ENCODE data around the gene LYG2. TPM values are rescaled to one million over a fixed set of nuclear protein-coding genes. Genes with fewer than 3 reads are reported as not detected.
"Not testable (repeated sequence)": the region's sequence is repeated elsewhere in the genome, so short reads cannot be mapped to it uniquely, and the experiment has no call there.

LYG2 gene
- polyA plus RNA-seq, 4 donors = 0.10 TPM; not detected in 3

DNA sequence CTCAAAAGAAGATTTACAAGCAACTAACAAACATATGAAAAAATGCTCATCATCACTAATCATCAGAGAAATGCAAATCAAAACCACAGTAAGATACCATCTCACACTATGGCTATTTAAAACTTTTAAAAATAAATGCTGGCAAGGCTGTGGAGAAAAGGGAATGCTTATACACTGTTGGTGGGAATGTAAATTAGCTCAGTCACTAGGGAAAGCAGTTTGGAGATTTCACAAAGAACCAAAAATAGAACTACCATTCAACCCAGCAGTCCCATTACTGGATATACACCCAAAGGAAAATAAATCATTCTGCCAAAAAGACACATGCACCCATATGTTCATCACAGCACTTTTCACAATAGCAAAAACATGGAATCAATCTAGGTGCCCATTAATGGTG lies 22.3 kb downstream of the LYG2 start:
- FAIRE-seq = not testable (repeated sequence)

DNA sequence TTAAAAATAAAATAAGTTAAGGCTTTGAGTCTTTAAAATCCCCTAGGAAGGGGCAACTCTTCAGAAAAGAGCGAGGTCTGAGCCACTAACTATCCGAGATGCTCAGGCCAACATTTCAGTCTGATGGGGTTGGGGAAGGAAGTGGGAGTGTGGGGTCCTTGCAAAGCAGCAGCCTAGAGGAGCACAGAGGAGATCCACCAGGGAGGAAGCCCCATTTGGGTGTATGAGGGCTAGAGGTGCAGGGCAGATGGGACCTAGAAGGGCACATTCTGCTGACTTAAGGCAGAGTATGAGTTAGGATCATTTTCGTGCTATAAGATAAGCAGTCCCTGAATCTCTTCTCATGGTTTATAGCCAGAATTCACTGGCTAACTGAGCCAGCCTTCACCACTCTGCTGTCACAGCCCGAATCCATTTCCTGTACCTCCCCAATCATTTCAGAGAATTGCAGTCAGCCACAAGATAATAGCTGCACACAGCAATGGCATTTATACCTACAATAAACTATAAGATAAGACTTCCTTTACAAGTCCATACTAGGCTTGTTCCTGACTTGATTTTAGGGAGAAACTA lies 37.5 kb downstream of the LYG2 start:
- FAIRE-seq (no peak), DNase-seq (peak; percentile 47 to 52)
- no peak overlapping the region for H3K4me3 ChIP-seq (ENCODE audit: low read depth in 1 of 3, low read length in 3 of 3)
- no peaks in the 10 kb centered on the region for H3K9me3 ChIP-seq (ENCODE audit: control insufficient read depth in 2 of 2, insufficient read depth in 1 of 2, low read depth in 1 of 2, low read length in 1 of 2)
- H3K36me3 ChIP-seq (ENCODE audit: control insufficient read depth in 3 of 3, insufficient read depth in 2 of 3, low read depth in 1 of 3, low read length in 3 of 3) = no peaks in the 10 kb centered on the region
- 41 to 67% (median 54%) methylated on average over 4 of the region's 4 CpGs for WGBS, 3 donors
- H3K27ac ChIP-seq (ENCODE audit: low read depth in 1 of 3, low read length in 2 of 3) = peak overlapping the region in 1 of 3 donors; percentile 11
- peaks cover 0 to 5% (median 0%) of the 10 kb centered on the region in 3 donors for H3K4me1 ChIP-seq (ENCODE audit: control insufficient read depth in 3 of 3, insufficient read depth in 2 of 3, low read depth in 1 of 3, low read length in 2 of 3)
- H3K27me3 ChIP-seq (ENCODE audit: control insufficient read depth in 3 of 3, insufficient read depth in 3 of 3, low read length in 3 of 3) = no peaks in the 10 kb centered on the region

More for the DNA sequence above, 22.3 kb downstream of the LYG2 start:
- not testable (repeated sequence) for H3K27me3 ChIP-seq (ENCODE audit: control insufficient read depth in 3 of 3, insufficient read depth in 3 of 3, low read length in 3 of 3); H3K4me3 ChIP-seq (ENCODE audit: low read depth in 1 of 3, low read length in 3 of 3); H3K4me1 ChIP-seq (ENCODE audit: control insufficient read depth in 3 of 3, insufficient read depth in 2 of 3, low read depth in 1 of 3, low read length in 2 of 3); H3K9me3 ChIP-seq (ENCODE audit: control insufficient read depth in 2 of 2, insufficient read depth in 1 of 2, low read depth in 1 of 2, low read length in 1 of 2); H3K27ac ChIP-seq (ENCODE audit: low read depth in 1 of 3, low read length in 2 of 3); DNase-seq; H3K36me3 ChIP-seq (ENCODE audit: control insufficient read depth in 3 of 3, insufficient read depth in 2 of 3, low read depth in 1 of 3, low read length in 3 of 3)

DNA sequence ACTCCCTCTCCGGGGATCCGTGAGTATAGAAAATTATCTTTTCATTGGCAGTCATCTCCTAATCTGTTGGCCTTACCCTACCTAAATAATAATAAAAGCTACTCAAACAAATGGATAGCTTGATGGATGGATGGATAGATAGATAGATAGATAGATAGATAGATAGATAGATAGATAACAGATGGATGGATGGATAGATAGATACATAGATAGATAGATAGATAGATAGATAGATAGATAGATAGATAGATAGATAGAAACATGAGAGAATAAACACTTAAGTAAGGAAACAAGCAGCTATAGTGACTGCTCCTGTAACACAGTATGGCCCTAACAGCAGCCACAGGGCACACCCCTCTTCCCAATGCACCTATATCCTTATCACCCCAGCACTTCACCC lies 39.4 kb downstream of the LYG2 start:
- WGBS, 3 donors = 94 to 99% (median 96%) methylated on average over 2 of the region's 2 CpGs
- no peak overlapping the region for H3K27ac ChIP-seq (ENCODE audit: low read depth in 1 of 3, low read length in 2 of 3)
- DNase-seq (no peak), FAIRE-seq (no peak)
- H3K36me3 ChIP-seq (ENCODE audit: control insufficient read depth in 3 of 3, insufficient read depth in 2 of 3, low read depth in 1 of 3, low read length in 3 of 3) = peaks cover 0 to 4% (median 0%) of the 10 kb centered on the region in 3 donors
- H3K4me1 ChIP-seq (ENCODE audit: control insufficient read depth in 3 of 3, insufficient read depth in 2 of 3, low read depth in 1 of 3, low read length in 2 of 3) = peaks cover 0 to 5% (median 0%) of the 10 kb centered on the region in 3 donors
- no peak overlapping the region for H3K4me3 ChIP-seq (ENCODE audit: low read depth in 1 of 3, low read length in 3 of 3)
- no peaks in the 10 kb centered on the region for H3K27me3 ChIP-seq (ENCODE audit: control insufficient read depth in 3 of 3, insufficient read depth in 3 of 3, low read length in 3 of 3)
- H3K9me3 ChIP-seq (ENCODE audit: control insufficient read depth in 2 of 2, insufficient read depth in 1 of 2, low read depth in 1 of 2, low read length in 1 of 2) = no peaks in the 10 kb centered on the region

DNA sequence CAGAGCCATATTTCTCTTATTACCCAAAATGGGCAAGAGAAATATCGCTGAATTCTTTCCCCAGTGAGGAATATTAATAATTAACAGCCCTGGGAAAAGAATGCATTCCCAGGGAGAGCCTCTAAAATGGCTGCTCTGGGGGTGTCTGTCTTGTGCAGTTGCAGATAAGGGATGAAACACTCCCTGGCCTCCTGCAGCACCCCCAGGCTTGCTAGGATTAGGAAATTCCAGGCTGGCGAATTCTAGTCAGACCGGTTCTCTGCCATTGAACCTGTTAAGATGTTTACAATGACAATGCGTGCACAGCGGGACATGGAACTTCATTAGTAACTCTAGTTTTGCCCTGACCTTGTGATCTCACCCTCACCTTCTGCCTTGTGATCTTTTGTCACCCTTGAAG lies 50.0 kb downstream of the LYG2 start:
- H3K4me1 ChIP-seq (ENCODE audit: control insufficient read depth in 3 of 3, insufficient read depth in 2 of 3, low read depth in 1 of 3, low read length in 2 of 3) = no peaks in the 10 kb centered on the region
- no peak overlapping the region for H3K4me3 ChIP-seq (ENCODE audit: low read depth in 1 of 3, low read length in 3 of 3)
- DNase-seq (no peak), FAIRE-seq (no peak)
- 89 to 92% (median 91%) methylated on average over 5 of the region's 5 CpGs for WGBS, 3 donors
- H3K27me3 ChIP-seq (ENCODE audit: control insufficient read depth in 3 of 3, insufficient read depth in 3 of 3, low read length in 3 of 3) = no peaks in the 10 kb centered on the region
- no peak overlapping the region for H3K27ac ChIP-seq (ENCODE audit: low read depth in 1 of 3, low read length in 2 of 3)
- H3K36me3 ChIP-seq (ENCODE audit: control insufficient read depth in 3 of 3, insufficient read depth in 2 of 3, low read depth in 1 of 3, low read length in 3 of 3) = no peaks in the 10 kb centered on the region
- H3K9me3 ChIP-seq (ENCODE audit: control insufficient read depth in 2 of 2, insufficient read depth in 1 of 2, low read depth in 1 of 2, low read length in 1 of 2) = peaks cover 0 to 10% of the 10 kb centered on the region in 2 donors

DNA sequence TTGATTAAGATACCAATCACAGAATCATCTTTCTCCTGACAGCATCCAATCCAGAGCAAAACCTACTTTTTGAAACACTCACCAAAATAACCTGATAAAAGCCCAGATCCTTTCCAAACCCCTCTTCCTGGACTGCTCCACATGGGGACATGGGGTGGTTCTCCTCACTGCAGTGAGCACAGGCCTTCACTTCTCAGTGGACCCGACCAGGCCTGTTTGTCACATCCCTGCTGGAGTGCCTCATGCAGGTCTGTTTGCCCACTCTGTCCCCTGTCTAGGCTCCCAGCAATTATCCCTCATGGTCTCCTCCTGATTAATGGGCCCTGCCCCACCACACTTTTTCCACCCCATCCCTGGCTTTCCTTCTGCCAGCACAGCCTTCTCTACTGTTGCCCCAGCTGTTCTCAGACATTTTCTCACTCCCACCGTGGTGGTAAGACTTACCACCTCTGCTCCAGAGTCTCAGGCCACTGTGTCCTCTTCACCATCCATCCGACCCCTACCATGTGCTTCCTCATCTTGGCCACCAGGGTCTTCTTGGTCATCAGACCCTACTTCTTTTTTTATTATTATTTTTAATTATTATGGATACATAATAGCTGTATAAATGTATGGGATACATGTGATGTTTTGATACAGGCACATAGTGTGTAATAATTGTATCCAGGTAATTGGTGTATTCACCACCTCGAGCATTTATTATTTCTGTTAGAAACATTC lies 53.3 kb downstream of the LYG2 start:
- 90 to 95% (median 91%) methylated on average over 4 of the region's 4 CpGs for WGBS, 3 donors
- Histone ChIP-seq H3K27ac (ENCODE audit: low read depth in 1 of 3, low read length in 2 of 3) (no peak overlapping the region), H3K36me3 (ENCODE audit: control insufficient read depth in 3 of 3, insufficient read depth in 2 of 3, low read depth in 1 of 3, low read length in 3 of 3) (peaks cover 0 to 3% (median 3%) of the 10 kb centered on the region in 3 donors), H3K27me3 (ENCODE audit: control insufficient read depth in 3 of 3, insufficient read depth in 3 of 3, low read length in 3 of 3) (no peaks in the 10 kb centered on the region), H3K4me1 (ENCODE audit: control insufficient read depth in 3 of 3, insufficient read depth in 2 of 3, low read depth in 1 of 3, low read length in 2 of 3) (no peaks in the 10 kb centered on the region), H3K4me3 (ENCODE audit: low read depth in 1 of 3, low read length in 3 of 3) (no peak overlapping the region), H3K9me3 (ENCODE audit: control insufficient read depth in 2 of 2, insufficient read depth in 1 of 2, low read depth in 1 of 2, low read length in 1 of 2) (peaks cover 0 to 10% of the 10 kb centered on the region in 2 donors)
- DNase-seq (no peak), FAIRE-seq (no peak)

DNA sequence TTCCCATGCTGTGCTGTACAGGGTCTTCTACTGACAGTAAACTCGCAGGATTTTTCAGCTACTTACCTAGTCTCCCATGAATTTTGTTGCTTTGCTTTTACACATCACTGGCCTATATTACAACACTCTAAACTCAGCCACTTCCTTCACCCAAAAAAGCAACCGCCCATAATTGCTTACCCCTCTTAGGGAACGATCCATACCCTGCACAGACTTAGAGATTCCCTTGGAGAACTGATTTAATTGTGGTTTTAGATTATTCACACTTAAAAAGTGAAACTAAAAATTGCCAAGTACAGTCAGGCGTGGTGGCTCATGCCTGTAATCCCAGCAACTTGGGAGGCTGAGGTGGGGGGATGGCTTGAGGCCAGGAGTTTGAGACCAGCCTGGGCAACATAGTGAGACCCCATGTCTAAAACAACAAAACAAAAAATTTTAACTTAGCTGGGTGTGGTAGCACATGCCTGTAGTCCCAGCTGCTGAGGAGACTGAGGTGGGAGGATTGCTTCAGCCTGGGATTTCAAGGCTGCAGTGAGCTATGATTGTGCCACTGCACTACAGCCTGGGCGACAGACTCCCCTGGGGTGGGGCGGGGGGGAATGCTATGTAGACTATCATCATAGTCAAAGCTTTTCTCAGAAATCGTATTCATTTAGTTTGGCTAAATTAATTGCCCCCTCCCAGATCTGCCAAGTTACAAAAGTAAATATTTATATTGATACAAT lies 55.2 kb downstream of the LYG2 start:
- no peak for DNase-seq
- Histone ChIP-seq H3K27ac (ENCODE audit: low read depth in 1 of 3, low read length in 2 of 3) (no peak overlapping the region), H3K36me3 (ENCODE audit: control insufficient read depth in 3 of 3, insufficient read depth in 2 of 3, low read depth in 1 of 3, low read length in 3 of 3) (peaks cover 0 to 9% (median 7%) of the 10 kb centered on the region in 3 donors), H3K4me3 (ENCODE audit: low read depth in 1 of 3, low read length in 3 of 3) (no peak overlapping the region), H3K4me1 (ENCODE audit: control insufficient read depth in 3 of 3, insufficient read depth in 2 of 3, low read depth in 1 of 3, low read length in 2 of 3) (no peaks in the 10 kb centered on the region), H3K27me3 (ENCODE audit: control insufficient read depth in 3 of 3, insufficient read depth in 3 of 3, low read length in 3 of 3) (no peaks in the 10 kb centered on the region), H3K9me3 (ENCODE audit: control insufficient read depth in 2 of 2, insufficient read depth in 1 of 2, low read depth in 1 of 2, low read length in 1 of 2) (peaks cover 0 to 1% of the 10 kb centered on the region in 2 donors)
- WGBS, 3 donors = 85 to 92% (median 88%) methylated on average over 7 of the region's 7 CpGs
- FAIRE-seq = no peak

DNA sequence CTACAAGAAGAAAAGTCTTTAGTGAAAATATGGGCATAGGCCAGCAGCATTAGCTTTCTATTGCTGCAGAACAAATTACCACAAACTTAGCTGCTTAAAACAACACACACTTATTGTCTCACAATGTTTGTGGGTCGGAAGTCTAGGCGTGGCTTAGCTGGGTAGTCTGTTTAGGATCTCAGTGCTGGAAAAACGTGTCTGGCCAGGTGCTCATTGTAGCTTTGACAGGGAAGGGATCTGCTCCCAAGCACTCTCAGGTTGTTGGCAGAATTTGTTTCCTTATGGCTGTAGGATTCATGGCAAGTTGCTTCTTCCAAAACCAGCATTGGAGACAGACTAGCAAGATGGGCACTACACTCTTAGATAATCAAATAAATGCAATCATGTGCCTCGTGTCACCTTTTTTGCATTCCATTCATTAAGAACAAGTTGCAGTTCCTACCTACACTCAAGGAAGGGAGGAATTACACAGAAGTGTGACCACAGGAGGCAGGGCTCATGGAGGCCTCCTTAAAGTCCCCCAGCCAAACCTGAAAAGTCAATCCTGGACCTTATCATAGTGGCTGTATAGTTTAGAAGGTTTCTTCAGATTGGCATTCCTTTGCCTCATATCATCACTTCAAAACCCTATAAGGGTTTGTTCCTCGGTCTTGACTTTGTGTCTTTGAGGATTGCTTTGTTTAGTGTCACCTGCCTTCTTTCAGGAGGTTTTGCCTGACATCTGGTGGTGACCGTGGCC lies 57.2 kb downstream of the LYG2 start:
- WGBS, 3 donors = 82 to 86% (median 83%) methylated on average over 6 of the region's 6 CpGs

DNA sequence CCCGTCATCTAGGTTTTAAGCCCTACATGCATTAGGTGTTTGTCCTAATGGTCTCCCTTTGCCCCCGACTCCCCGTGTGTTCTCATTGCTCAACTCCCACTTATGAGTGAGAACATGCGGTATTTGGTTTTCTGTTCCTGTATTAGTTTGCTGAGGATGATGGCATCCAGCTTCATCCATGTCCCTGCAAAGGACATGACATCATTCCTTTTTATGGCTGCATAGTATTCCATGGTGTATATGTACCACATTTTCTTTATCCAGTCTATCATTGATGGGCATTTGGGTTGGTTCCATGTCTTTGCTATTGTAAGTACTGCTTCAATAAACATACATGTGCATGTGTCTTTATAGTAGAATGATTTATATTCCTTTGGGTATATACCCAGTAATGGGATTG lies 63.1 kb downstream of the LYG2 start:
- H3K4me1 ChIP-seq (ENCODE audit: control insufficient read depth in 3 of 3, insufficient read depth in 2 of 3, low read depth in 1 of 3, low read length in 2 of 3); H3K27ac ChIP-seq (ENCODE audit: low read depth in 1 of 3, low read length in 2 of 3); DNase-seq; H3K9me3 ChIP-seq (ENCODE audit: control insufficient read depth in 2 of 2, insufficient read depth in 1 of 2, low read depth in 1 of 2, low read length in 1 of 2); FAIRE-seq; H3K4me3 ChIP-seq (ENCODE audit: low read depth in 1 of 3, low read length in 3 of 3); H3K27me3 ChIP-seq (ENCODE audit: control insufficient read depth in 3 of 3, insufficient read depth in 3 of 3, low read length in 3 of 3): not testable (repeated sequence)
- WGBS, 3 donors = 95 to 100% (median 99%) methylated on average over 4 of the region's 4 CpGs
- peaks cover 0 to 15% (median 15%) of the 10 kb centered on the region in 3 donors for H3K36me3 ChIP-seq (ENCODE audit: control insufficient read depth in 3 of 3, insufficient read depth in 2 of 3, low read depth in 1 of 3, low read length in 3 of 3)

More for the DNA sequence above, 57.2 kb downstream of the LYG2 start:
- Histone ChIP-seq H3K27ac (ENCODE audit: low read depth in 1 of 3, low read length in 2 of 3) (no peak overlapping the region), H3K4me1 (ENCODE audit: control insufficient read depth in 3 of 3, insufficient read depth in 2 of 3, low read depth in 1 of 3, low read length in 2 of 3) (no peaks in the 10 kb centered on the region), H3K27me3 (ENCODE audit: control insufficient read depth in 3 of 3, insufficient read depth in 3 of 3, low read length in 3 of 3) (no peaks in the 10 kb centered on the region), H3K36me3 (ENCODE audit: control insufficient read depth in 3 of 3, insufficient read depth in 2 of 3, low read depth in 1 of 3, low read length in 3 of 3) (peaks cover 0 to 9% (median 7%) of the 10 kb centered on the region in 3 donors), H3K9me3 (ENCODE audit: control insufficient read depth in 2 of 2, insufficient read depth in 1 of 2, low read depth in 1 of 2, low read length in 1 of 2) (no peaks in the 10 kb centered on the region), H3K4me3 (ENCODE audit: low read depth in 1 of 3, low read length in 3 of 3) (no peak overlapping the region)
- DNase-seq (no peak), FAIRE-seq (no peak)

Data from small intestine (tissue), 7 donors.